ENCODE data around the gene CREBRF.
"Not testable (repeated sequence)": the region's sequence is repeated elsewhere in the genome, so short reads cannot be mapped to it uniquely, and the experiment has no call there.

CREBRF gene

DNA sequence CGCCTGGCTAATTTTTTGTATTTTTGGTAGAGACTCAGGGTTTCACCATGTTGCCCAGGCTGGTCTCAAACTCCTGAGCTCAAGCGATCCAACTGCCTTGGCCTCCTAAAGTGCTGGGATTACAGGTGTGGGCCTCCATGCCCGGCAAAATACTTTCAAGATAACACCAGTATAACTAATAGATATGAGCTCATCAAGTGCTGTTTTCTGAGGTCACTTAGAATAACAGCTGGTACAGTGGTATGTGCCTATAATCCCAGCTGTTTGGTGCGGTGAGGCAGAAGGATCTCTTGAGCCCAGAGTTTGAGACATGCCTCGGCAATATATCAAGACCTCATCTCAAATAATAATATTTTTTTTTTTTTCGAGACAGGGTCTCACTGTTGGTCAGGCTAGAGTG lies 30.5 kb upstream of the CREBRF start:
- no peak for DNase-seq (ENCODE audit: low read depth)
- H3K4me3 ChIP-seq (replicated peaks; ENCODE audit: low read depth, low read length): no peak overlapping the region
- TF ChIP-seq, protein P1, sequence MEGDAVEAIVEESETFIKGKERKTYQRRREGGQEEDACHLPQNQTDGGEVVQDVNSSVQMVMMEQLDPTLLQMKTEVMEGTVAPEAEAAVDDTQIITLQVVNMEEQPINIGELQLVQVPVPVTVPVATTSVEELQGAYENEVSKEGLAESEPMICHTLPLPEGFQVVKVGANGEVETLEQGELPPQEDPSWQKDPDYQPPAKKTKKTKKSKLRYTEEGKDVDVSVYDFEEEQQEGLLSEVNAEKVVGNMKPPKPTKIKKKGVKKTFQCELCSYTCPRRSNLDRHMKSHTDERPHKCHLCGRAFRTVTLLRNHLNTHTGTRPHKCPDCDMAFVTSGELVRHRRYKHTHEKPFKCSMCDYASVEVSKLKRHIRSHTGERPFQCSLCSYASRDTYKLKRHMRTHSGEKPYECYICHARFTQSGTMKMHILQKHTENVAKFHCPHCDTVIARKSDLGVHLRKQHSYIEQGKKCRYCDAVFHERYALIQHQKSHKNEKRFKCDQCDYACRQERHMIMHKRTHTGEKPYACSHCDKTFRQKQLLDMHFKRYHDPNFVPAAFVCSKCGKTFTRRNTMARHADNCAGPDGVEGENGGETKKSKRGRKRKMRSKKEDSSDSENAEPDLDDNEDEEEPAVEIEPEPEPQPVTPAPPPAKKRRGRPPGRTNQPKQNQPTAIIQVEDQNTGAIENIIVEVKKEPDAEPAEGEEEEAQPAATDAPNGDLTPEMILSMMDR (IDR thresholded peaks at IDR 0.05; ENCODE audit: low read length, missing control alignments): no peak

DNA sequence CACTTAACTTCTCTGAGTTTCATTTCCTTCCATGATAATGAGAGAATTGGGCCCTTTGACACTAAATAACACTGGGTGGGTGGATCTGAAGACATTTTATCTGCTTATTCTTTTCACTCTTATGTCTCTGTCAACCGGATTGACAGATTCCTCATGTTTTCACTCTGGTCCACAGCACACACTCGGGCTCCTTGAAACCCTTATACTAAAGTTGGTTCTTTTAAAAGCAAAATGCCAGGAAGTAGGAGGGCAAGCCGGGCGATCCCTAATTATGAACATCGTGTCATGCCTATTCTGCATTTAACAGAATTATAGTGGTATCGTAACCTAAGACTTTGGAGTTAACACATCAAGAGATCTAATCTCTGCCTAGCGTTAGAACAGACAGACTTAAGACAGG lies 28.2 kb upstream of the CREBRF start:
- H3K4me3 ChIP-seq (replicated peaks; ENCODE audit: low read depth, low read length): no peak overlapping the region
- TF ChIP-seq, protein P1 (IDR thresholded peaks at IDR 0.05; ENCODE audit: low read length, missing control alignments): no peak
- no peak for DNase-seq (ENCODE audit: low read depth)

DNA sequence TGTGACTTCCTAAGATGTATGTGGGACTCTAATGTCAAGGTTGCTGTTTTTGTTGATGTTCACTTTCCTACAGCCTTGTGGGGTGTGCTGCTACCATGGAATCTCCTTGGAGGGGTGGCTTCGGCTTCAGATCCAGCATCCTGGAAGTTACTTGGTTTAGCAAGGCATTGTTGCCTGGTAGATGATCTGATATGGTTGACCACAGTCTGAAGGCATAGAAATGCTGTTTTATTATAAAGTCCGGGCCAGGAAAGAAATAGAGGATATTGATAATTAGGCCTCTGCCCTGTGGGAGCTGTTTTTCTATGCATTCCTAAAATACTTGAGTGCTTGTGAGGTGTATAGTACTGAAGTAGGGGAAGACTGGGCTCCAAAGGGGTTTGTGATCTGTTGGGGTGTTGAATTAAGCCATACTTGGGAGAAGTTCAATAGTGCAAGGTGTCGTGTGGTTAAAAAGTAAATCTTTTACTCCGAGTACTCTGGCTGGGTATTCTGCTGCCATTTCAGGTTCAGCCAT lies 27.3 kb upstream of the CREBRF start:
- H3K4me3 ChIP-seq (replicated peaks; ENCODE audit: low read depth, low read length): no peak overlapping the region
- no peak for DNase-seq (ENCODE audit: low read depth)
- TF ChIP-seq, protein P1 (IDR thresholded peaks at IDR 0.05; ENCODE audit: low read length, missing control alignments): no peak

DNA sequence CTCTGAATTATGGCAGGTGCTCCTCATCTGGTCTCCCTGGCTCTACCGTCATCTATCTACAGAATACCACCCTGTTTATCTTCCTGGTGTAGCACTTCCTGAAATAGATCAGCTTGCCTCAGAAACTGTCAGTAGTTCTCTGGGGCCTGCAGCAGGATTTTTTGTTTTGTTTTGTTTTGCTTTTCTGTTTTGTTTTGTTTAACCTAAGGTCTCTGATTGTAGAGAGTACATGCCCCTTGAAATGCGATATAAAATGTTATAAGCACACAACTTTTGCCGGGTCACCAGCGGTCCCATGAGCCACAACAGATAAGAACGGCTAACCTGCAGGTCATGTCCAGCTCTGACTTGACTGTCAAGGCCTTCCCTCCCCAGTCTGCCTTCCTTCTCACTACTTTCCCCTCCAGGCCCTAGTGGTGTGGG lies 26.6 kb upstream of the CREBRF start:
- TF ChIP-seq, protein P1 (IDR thresholded peaks at IDR 0.05; ENCODE audit: low read length, missing control alignments): no peak
- no peak overlapping the region for H3K4me3 ChIP-seq (replicated peaks; ENCODE audit: low read depth, low read length)
- no peak for DNase-seq (ENCODE audit: low read depth)

DNA sequence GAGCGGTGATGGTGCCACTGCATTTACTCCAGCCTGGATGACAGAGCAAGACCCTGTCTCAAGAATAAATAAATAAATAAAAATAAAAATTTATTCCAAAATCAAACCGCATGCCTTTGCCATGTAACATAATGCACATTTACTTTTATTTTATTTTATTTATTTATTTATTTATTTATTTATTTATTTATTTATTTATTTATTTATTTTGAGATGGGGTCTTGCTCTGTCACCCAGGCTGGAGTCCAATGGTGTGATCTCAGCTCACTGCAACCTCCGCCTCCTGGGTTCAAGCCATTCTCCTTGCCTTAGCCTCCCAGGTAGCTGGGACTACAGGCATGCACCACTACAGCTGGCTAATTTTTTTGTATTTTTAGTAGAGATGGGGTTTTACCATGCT lies 24.1 kb upstream of the CREBRF start:
- not testable (repeated sequence) for H3K4me3 ChIP-seq (replicated peaks; ENCODE audit: low read depth, low read length); DNase-seq (ENCODE audit: low read depth)

DNA sequence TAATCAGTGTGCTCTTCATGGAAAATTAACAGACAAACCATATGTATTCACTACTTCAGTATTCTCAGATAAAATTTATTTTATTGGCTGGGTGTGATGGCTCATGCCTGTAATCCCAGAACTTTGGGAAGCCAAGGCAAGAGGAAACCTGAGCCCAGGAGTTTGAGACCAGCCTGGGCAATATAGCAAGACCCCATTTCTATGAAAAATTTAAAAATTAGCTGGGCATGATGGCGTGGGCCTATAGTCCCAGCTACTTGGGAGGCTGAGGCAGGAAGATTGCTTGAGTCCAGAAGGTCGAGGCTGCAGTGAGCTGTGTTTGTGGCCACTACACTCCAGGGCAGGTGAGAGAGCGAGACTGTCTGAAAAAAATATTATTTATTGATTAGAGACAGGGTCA lies 23.4 kb upstream of the CREBRF start:
- H3K4me3 ChIP-seq (replicated peaks; ENCODE audit: low read depth, low read length): no peak overlapping the region
- TF ChIP-seq, protein P1 (IDR thresholded peaks at IDR 0.05; ENCODE audit: low read length, missing control alignments): no peak
- no peak for DNase-seq (ENCODE audit: low read depth)

DNA sequence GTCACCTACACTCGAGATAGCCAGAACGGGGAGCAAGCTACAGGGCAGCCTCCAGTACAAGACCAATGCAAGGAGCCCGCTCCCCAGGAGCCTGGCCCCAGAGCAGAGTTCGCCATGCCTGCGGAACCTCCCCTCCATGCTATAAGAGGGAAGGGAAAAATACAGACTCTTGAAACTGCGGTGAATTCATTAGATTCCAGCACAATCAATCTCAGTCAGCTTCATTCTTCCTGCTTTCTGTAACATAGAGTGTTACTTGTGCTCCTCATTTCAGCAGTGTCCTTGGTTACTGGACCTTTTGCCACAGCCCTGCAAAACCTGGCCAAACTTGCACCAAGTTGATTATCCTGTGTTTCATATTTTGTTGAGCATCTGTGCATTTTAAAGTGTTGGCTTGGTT lies 22.2 kb upstream of the CREBRF start:
- TF ChIP-seq, protein P1 (IDR thresholded peaks at IDR 0.05; ENCODE audit: low read length, missing control alignments): no peak
- no peak for DNase-seq (ENCODE audit: low read depth)
- no peak overlapping the region for H3K4me3 ChIP-seq (replicated peaks; ENCODE audit: low read depth, low read length)

Measured in fibroblast of pulmonary artery (primary cell).